Neural crest cell (in vitro differentiated cells): ENCODE data around the gene RNU6-8. TPM values are rescaled to one million over a fixed set of nuclear protein-coding genes. Genes with fewer than 3 reads are reported as not detected.
A peak's percentile ranks its signal among the peaks of the same experiment; 100 is the strongest.

Source experiments
- DNase-seq: peaks from one replicate; pipeline ENCODE4 v3.0.0; 2021; ENCODE audit warnings: low read depth, mixed read lengths, low spot score
- H3K27ac Mint-ChIP-seq: one replicate; pipeline ENCODE4 v1.8.0; 2021; ENCODE audit warnings: mild to moderate bottlenecking, mixed read lengths; ENCODE audit not compliant: unreplicated experiment
- H3K27me3 Mint-ChIP-seq: 2 replicates; pipeline ENCODE4 v1.8.0; 2021; ENCODE audit warnings: low read depth, mild to moderate bottlenecking, mixed read lengths
- H3K36me3 Mint-ChIP-seq: 2 replicates; pipeline ENCODE4 v1.8.0; 2021; ENCODE audit warnings: low read depth, mild to moderate bottlenecking, mixed read lengths
- H3K4me1 Mint-ChIP-seq: 2 replicates; pipeline ENCODE4 v1.8.0; 2021; ENCODE audit warnings: mixed read lengths
- H3K4me3 Mint-ChIP-seq: one replicate; pipeline ENCODE4 v1.8.0; 2021; ENCODE audit warnings: mild to moderate bottlenecking, mixed read lengths
- H3K9me3 Mint-ChIP-seq: 2 replicates; pipeline ENCODE4 v1.8.0; 2021; ENCODE audit warnings: mixed read lengths
- CTCF ChIP-seq: fragments of 200-600 bp; sonication (generic); conservative IDR thresholded peaks from 2 replicates; pipeline ENCODE4 v1.5.0; 2021; ENCODE audit warnings: antibody characterized with exemption, mild to moderate bottlenecking
- total RNA-seq: library from RNA; stranded (reverse); gene quantifications from 2 replicates; pipeline ENCODE4 v1.2.1, GENCODE V29; 2021

Gene RNU6-8
- total RNA-seq, 1 donor from 2014 or later: not detected

GRCh38 chr14:32230695-32231280, 27.7 kb upstream of the RNU6-8 start:
- no peaks in the 10 kb centered on the region for H3K4me1 Mint-ChIP-seq
- no peaks in the 10 kb centered on the region for H3K9me3 Mint-ChIP-seq
- H3K4me3 Mint-ChIP-seq: no peak overlapping the region
- no peaks in the 10 kb centered on the region for H3K27me3 Mint-ChIP-seq
- no peak overlapping the region for H3K27ac Mint-ChIP-seq
- H3K36me3 Mint-ChIP-seq: no peaks in the 10 kb centered on the region
- TF ChIP-seq CTCF: no peak
- DNase-seq: no peak

GRCh38 chr14:32230181-32230580, 27.1 kb upstream of the RNU6-8 start:
- Mint-ChIP-seq H3K4me1 (no peaks in the 10 kb centered on the region), H3K36me3 (no peaks in the 10 kb centered on the region), H3K9me3 (no peaks in the 10 kb centered on the region), H3K4me3 (no peak overlapping the region), H3K27me3 (no peaks in the 10 kb centered on the region), H3K27ac (no peak overlapping the region)
- no peak for TF ChIP-seq CTCF
- no peak for DNase-seq

GRCh38 chr14:32226056-32226455, 23.0 kb upstream of the RNU6-8 start:
- H3K27me3 Mint-ChIP-seq: no peaks in the 10 kb centered on the region
- H3K9me3 Mint-ChIP-seq: no peaks in the 10 kb centered on the region
- no peak for TF ChIP-seq CTCF
- no peaks in the 10 kb centered on the region for H3K36me3 Mint-ChIP-seq
- H3K27ac Mint-ChIP-seq: no peak overlapping the region
- no peak overlapping the region for H3K4me3 Mint-ChIP-seq
- no peaks in the 10 kb centered on the region for H3K4me1 Mint-ChIP-seq
- no peak for DNase-seq

- no peak overlapping the region for H3K4me3 Mint-ChIP-seq
- no peaks in the 10 kb centered on the region for H3K4me1 Mint-ChIP-seq
- no peaks in the 10 kb centered on the region for H3K36me3 Mint-ChIP-seq
- no peak overlapping the region for H3K27ac Mint-ChIP-seq
- DNase-seq: no peak
- H3K9me3 Mint-ChIP-seq: no peaks in the 10 kb centered on the region
- TF ChIP-seq CTCF: no peak
- H3K27me3 Mint-ChIP-seq: no peaks in the 10 kb centered on the region
These were observed 22.4 kb upstream of the RNU6-8 start for GRCh38 chr14:32225378-32225920.

- Mint-ChIP-seq H3K4me3 (no peak overlapping the region), H3K36me3 (no peaks in the 10 kb centered on the region), H3K4me1 (no peaks in the 10 kb centered on the region), H3K9me3 (no peaks in the 10 kb centered on the region), H3K27ac (no peak overlapping the region), H3K27me3 (no peaks in the 10 kb centered on the region)
- peak; percentile 53 for TF ChIP-seq CTCF
- no peak for DNase-seq
These were observed 21.8 kb upstream of the RNU6-8 start for GRCh38 chr14:32224737-32225377.
